ENCODE data around the gene RGS11.

RGS11 gene

GRCh38 chr16:255183-255582 is 20.6 kb downstream of the RGS11 start:
- Histone ChIP-seq H3K9me3 (replicated peaks in 1 of 11) (peaks cover 0 to 8% (median 0%) of the 10 kb centered on the region in 11 experiments; a peak in 3 of 22 replicates), H3K4me3 (peak overlapping the region in 6 of 10 experiments; percentile 44 to 58 (median 48); a peak in 11 of 20 replicates), H3K27me3 (no peaks in the 10 kb centered on the region), H3K4me2 (peak overlapping the region in 10 of 11 experiments; percentile 68 to 95 (median 84); a peak in 20 of 22 replicates), H3K4me1 (peaks cover 37 to 76% (median 68%) of the 10 kb centered on the region in 10 experiments), H3K9ac (peak overlapping the region in 10 of 11 experiments; percentile 10 to 82 (median 72); a peak in 15 of 22 replicates), H3K36me3 (peaks cover 38 to 72% (median 59%) of the 10 kb centered on the region in 11 experiments), H3K27ac (peak overlapping the region in 9 of 11 experiments; percentile 76 to 87 (median 81); a peak in 16 of 22 replicates), H4K20me1 (peaks cover 0 to 9% (median 0%) of the 10 kb centered on the region in 11 experiments; a peak in 6 of 22 replicates)
- TF ChIP-seq Cebpa-rat (IDR thresholded peaks at IDR 0.05) = peak in 6 of 11 experiments; percentile 34 to 68 (median 50); a peak in 7 of 22 replicates

GRCh38 chr16:254461-254860 is 21.3 kb downstream of the RGS11 start:
- Histone ChIP-seq H4K20me1 (peaks cover 0 to 2% (median 0%) of the 10 kb centered on the region in 11 experiments; a peak in 2 of 22 replicates), H3K36me3 (peaks cover 34 to 71% (median 58%) of the 10 kb centered on the region in 11 experiments), H3K4me2 (peak overlapping the region in 10 of 11 experiments; percentile 68 to 95 (median 84); a peak in 21 of 22 replicates), H3K9me3 (replicated peaks in 1 of 11) (peaks cover 0 to 8% (median 0%) of the 10 kb centered on the region in 11 experiments; a peak in 3 of 22 replicates), H3K27ac (peak overlapping the region in 9 of 11 experiments; percentile 76 to 87 (median 81); a peak in 18 of 22 replicates), H3K9ac (peak overlapping the region; percentile 8 to 82 (median 70); a peak in 17 of 22 replicates), H3K4me1 (peaks cover 37 to 78% (median 72%) of the 10 kb centered on the region in 10 experiments), H3K4me3 (peak overlapping the region in 6 of 10 experiments; percentile 44 to 58 (median 48); a peak in 10 of 20 replicates), H3K27me3 (no peaks in the 10 kb centered on the region)
- no peak for TF ChIP-seq Cebpa-rat (IDR thresholded peaks at IDR 0.05)

- Histone ChIP-seq H4K20me1 (no peaks in the 10 kb centered on the region), H3K4me1 (peaks cover 35 to 78% (median 72%) of the 10 kb centered on the region in 10 experiments), H3K9me3 (replicated peaks in 1 of 11) (peaks cover 0 to 8% (median 0%) of the 10 kb centered on the region in 11 experiments; a peak in 3 of 22 replicates), H3K27ac (peak overlapping the region in 10 of 11 experiments; percentile 42 to 87 (median 80); a peak in 20 of 22 replicates), H3K4me2 (peak overlapping the region; percentile 68 to 95 (median 85)), H3K36me3 (peaks cover 34 to 71% (median 58%) of the 10 kb centered on the region in 11 experiments), H3K27me3 (no peaks in the 10 kb centered on the region), H3K4me3 (peak overlapping the region in 7 of 10 experiments; percentile 22 to 58 (median 48); a peak in 12 of 20 replicates), H3K9ac (peak overlapping the region; percentile 8 to 82 (median 70); a peak in 20 of 22 replicates)
- TF ChIP-seq Cebpa-rat (IDR thresholded peaks at IDR 0.05) = no peak
Measured at GRCh38 chr16:253833-254232, 21.9 kb downstream of the RGS11 start.

- Histone ChIP-seq H3K27me3 (no peaks in the 10 kb centered on the region), H4K20me1 (no peaks in the 10 kb centered on the region; a peak in 1 of 22 replicates), H3K36me3 (peaks cover 34 to 75% (median 55%) of the 10 kb centered on the region in 11 experiments), H3K9me3 (replicated peaks in 1 of 11) (peaks cover 0 to 8% (median 0%) of the 10 kb centered on the region in 11 experiments; a peak in 3 of 22 replicates), H3K9ac (peak overlapping the region; percentile 63 to 82 (median 73)), H3K4me2 (peak overlapping the region; percentile 68 to 95 (median 85)), H3K4me3 (peak overlapping the region; percentile 33 to 54 (median 47); a peak in 18 of 20 replicates), H3K27ac (peak overlapping the region; percentile 49 to 87 (median 78)), H3K4me1 (peaks cover 32 to 78% (median 70%) of the 10 kb centered on the region in 10 experiments)
- no peak for TF ChIP-seq Cebpa-rat (IDR thresholded peaks at IDR 0.05)
Measured at GRCh38 chr16:252366-253337, 23.1 kb downstream of the RGS11 start.

GRCh38 chr16:249431-249830 is 26.3 kb downstream of the RGS11 start:
- peak overlapping the region in 1 of 11 experiments; percentile 33; a peak in 2 of 22 replicates for H3K9ac ChIP-seq
- H3K27ac ChIP-seq = peak overlapping the region in 3 of 11 experiments; percentile 5 to 35 (median 6); a peak in 2 of 22 replicates
- peaks cover 8 to 48% (median 26%) of the 10 kb centered on the region in 11 experiments; a peak in 21 of 22 replicates for H3K36me3 ChIP-seq
- H3K4me1 ChIP-seq = peaks cover 39 to 80% (median 61%) of the 10 kb centered on the region in 10 experiments
- no peaks in the 10 kb centered on the region for H3K9me3 ChIP-seq (replicated peaks in 1 of 11)
- no peak; a peak in 1 of 22 replicates for TF ChIP-seq Cebpa-rat (IDR thresholded peaks at IDR 0.05)
- H3K4me3 ChIP-seq = no peak overlapping the region
- peak overlapping the region in 6 of 11 experiments; percentile 13 to 62 (median 37); a peak in 8 of 22 replicates for H3K4me2 ChIP-seq
- H4K20me1 ChIP-seq = peaks cover 0 to 3% (median 0%) of the 10 kb centered on the region in 11 experiments; a peak in 1 of 22 replicates
- H3K27me3 ChIP-seq = no peaks in the 10 kb centered on the region

GRCh38 chr16:247027-247426 is 28.7 kb downstream of the RGS11 start:
- H3K4me2 ChIP-seq = no peak overlapping the region; a peak in 1 of 22 replicates
- no peaks in the 10 kb centered on the region for H3K27me3 ChIP-seq
- H3K9me3 ChIP-seq (replicated peaks in 1 of 11) = no peaks in the 10 kb centered on the region
- H3K9ac ChIP-seq = no peak overlapping the region
- peaks cover 8 to 41% (median 22%) of the 10 kb centered on the region in 11 experiments; a peak in 20 of 22 replicates for H3K36me3 ChIP-seq
- H3K4me1 ChIP-seq = peaks cover 34 to 80% (median 57%) of the 10 kb centered on the region in 10 experiments
- H4K20me1 ChIP-seq = peaks cover 0 to 6% (median 0%) of the 10 kb centered on the region in 11 experiments; a peak in 6 of 22 replicates
- H3K27ac ChIP-seq = peak overlapping the region in 1 of 11 experiments; percentile 6; a peak in 1 of 22 replicates
- H3K4me3 ChIP-seq = no peak overlapping the region
- no peak for TF ChIP-seq Cebpa-rat (IDR thresholded peaks at IDR 0.05)

- Histone ChIP-seq H3K36me3 (peaks cover 7 to 40% (median 19%) of the 10 kb centered on the region in 11 experiments), H3K9me3 (replicated peaks in 1 of 11) (peaks cover 0 to 9% (median 7%) of the 10 kb centered on the region in 11 experiments; a peak in 10 of 22 replicates), H3K27ac (peak overlapping the region in 7 of 11 experiments; percentile 2 to 38 (median 16); a peak in 6 of 22 replicates), H3K4me2 (peak overlapping the region; percentile 3 to 67 (median 37); a peak in 16 of 22 replicates), H4K20me1 (peaks cover 0 to 7% (median 0%) of the 10 kb centered on the region in 11 experiments; a peak in 6 of 22 replicates), H3K4me3 (no peak overlapping the region), H3K4me1 (peaks cover 44 to 80% (median 58%) of the 10 kb centered on the region in 10 experiments), H3K9ac (peak overlapping the region in 1 of 11 experiments; percentile 27; a peak in 2 of 22 replicates), H3K27me3 (no peaks in the 10 kb centered on the region)
- no peak for TF ChIP-seq Cebpa-rat (IDR thresholded peaks at IDR 0.05)
Measured at GRCh38 chr16:245105-245504, 30.6 kb downstream of the RGS11 start.

- Histone ChIP-seq H3K4me2 (peak overlapping the region in 10 of 11 experiments; percentile 26 to 84 (median 62); a peak in 19 of 22 replicates), H3K9me3 (replicated peaks in 1 of 11) (peaks cover 0 to 9% (median 7%) of the 10 kb centered on the region in 11 experiments; a peak in 10 of 22 replicates), H3K27me3 (no peaks in the 10 kb centered on the region), H4K20me1 (peaks cover 0 to 9% (median 3%) of the 10 kb centered on the region in 11 experiments; a peak in 7 of 22 replicates), H3K27ac (peak overlapping the region in 7 of 11 experiments; percentile 38 to 69 (median 58); a peak in 3 of 22 replicates), H3K36me3 (peaks cover 5 to 25% (median 9%) of the 10 kb centered on the region in 11 experiments; a peak in 17 of 22 replicates), H3K4me3 (no peak overlapping the region), H3K4me1 (peaks cover 56 to 78% (median 66%) of the 10 kb centered on the region in 10 experiments), H3K9ac (no peak overlapping the region)
- no peak for TF ChIP-seq Cebpa-rat (IDR thresholded peaks at IDR 0.05)
Measured at GRCh38 chr16:243348-243747, 32.4 kb downstream of the RGS11 start.

All from BLaER1 treated with 17β-estradiol and CSF1 and Interleukin-3, amounts not matched to agents 10 nM and 100 nM (cell line).